HepG2 (cell line): Measurements from ENCODE around the gene RBM12. TPM values are rescaled to one million over a fixed set of nuclear protein-coding genes. Genes with fewer than 3 reads are reported as not detected.
A peak's percentile ranks its signal among the peaks of the same experiment; 100 is the strongest.

Experiments used
- GMEB1 ChIP-seq: sonication (generic); formaldehyde crosslinking; IDR thresholded peaks from 2 replicates; pipeline ENCODE4 v1.5.1; 2020; ENCODE audit warnings: missing genetic modification reagents, mild to moderate bottlenecking, borderline replicate concordance
- IKZF4 ChIP-seq: sonication (generic); formaldehyde crosslinking; IDR thresholded peaks from 2 replicates; pipeline ENCODE4 v1.5.1; 2020; ENCODE audit warnings: borderline replicate concordance, mild to moderate bottlenecking, low read depth, missing genetic modification reagents; ENCODE audit errors: not compliant biosample characterization
- MAFG ChIP-seq: sonication (generic); formaldehyde crosslinking; IDR thresholded peaks from 2 replicates; pipeline ENCODE4 v1.5.1; 2020; ENCODE audit warnings: mild to moderate bottlenecking, missing genetic modification reagents
- NBN ChIP-seq: fragments of 450-650 bp; conservative IDR thresholded peaks from 2 replicates; pipeline ENCODE4 v1.6.1; 2017
- PHF5A ChIP-seq: IDR thresholded peaks from one replicate; pipeline ENCODE4 v1.6.1; 2018; ENCODE audit warnings: low read depth, missing genetic modification reagents; ENCODE audit not compliant: unreplicated experiment
- SCMH1 ChIP-seq: sonication (generic); formaldehyde crosslinking; IDR thresholded peaks from 2 replicates; pipeline ENCODE4 v1.9.0; 2021; ENCODE audit warnings: missing genetic modification reagents, mild to moderate bottlenecking, borderline replicate concordance
- SIN3B ChIP-seq: fragments of 150-350 bp; IDR thresholded peaks from 2 replicates; pipeline ENCODE4 v1.6.1; 2014; ENCODE audit warnings: low read length
- SP4 ChIP-seq: sonication (generic); formaldehyde crosslinking; IDR thresholded peaks from 2 replicates; pipeline ENCODE4 v1.8.1; 2023; ENCODE audit warnings: mild to moderate bottlenecking, missing genetic modification reagents
- THYN1 ChIP-seq: sonication (generic); formaldehyde crosslinking; IDR thresholded peaks from 2 replicates; pipeline ENCODE4 v1.8.1; 2023; ENCODE audit warnings: low read depth, mild to moderate bottlenecking, moderate library complexity, missing genetic modification reagents, borderline replicate concordance
- USF2 ChIP-seq, 2 experiments: sonication (generic) in 1 of 2; formaldehyde crosslinking in 1 of 2; IDR thresholded peaks; 2 replicates each; pipeline versions ENCODE4 v1.5.1 to v1.6.1; 2011 to 2020; ENCODE audit warnings: borderline replicate concordance in 1 of 2, low read depth in 1 of 2, low read length in 1 of 2, mild to moderate bottlenecking in 1 of 2, missing genetic modification reagents in 1 of 2, moderate library complexity in 1 of 2
- ZBTB44 ChIP-seq: sonication (generic); formaldehyde crosslinking; IDR thresholded peaks from 2 replicates; pipeline ENCODE4 v1.4.0; 2020; ENCODE audit warnings: missing genetic modification reagents
- ZFAT ChIP-seq: sonication (generic); formaldehyde crosslinking; conservative IDR thresholded peaks from 2 replicates; pipeline ENCODE4 v1.8.1; 2023; ENCODE audit warnings: missing genetic modification reagents, inconsistent platforms
- ZHX1 ChIP-seq: sonication (generic); formaldehyde crosslinking; IDR thresholded peaks from 2 replicates; pipeline ENCODE4 v1.8.1; 2022; ENCODE audit warnings: low read depth, mild to moderate bottlenecking, missing genetic modification reagents
- ZNF333 ChIP-seq: sonication (generic); formaldehyde crosslinking; IDR thresholded peaks from 2 replicates; pipeline ENCODE4 v1.4.0; 2020; ENCODE audit warnings: mild to moderate bottlenecking, missing genetic modification reagents, borderline replicate concordance
- ZNF572 ChIP-seq: sonication (generic); formaldehyde crosslinking; IDR thresholded peaks from 2 replicates; pipeline ENCODE4 v1.5.1; 2020; ENCODE audit warnings: mild to moderate bottlenecking, missing genetic modification reagents
- ZNF768 ChIP-seq: sonication (generic); formaldehyde crosslinking; IDR thresholded peaks from 2 replicates; pipeline ENCODE4 v1.4.0; 2020; ENCODE audit warnings: missing genetic modification reagents
- ZNF776 ChIP-seq: sonication (generic); formaldehyde crosslinking; IDR thresholded peaks from 2 replicates; pipeline ENCODE4 v1.4.0; 2020; ENCODE audit warnings: mild to moderate bottlenecking, missing genetic modification reagents
- polyA plus RNA-seq, 8 experiments: library from polyadenylated mRNA; depleted of rRNA in 3 of 8; stranded (reverse) in 7 of 8; unstranded in 1 of 8; fragments of >200 nt; fragmentation: Illumina TruSeq in 4 of 8; extraction: Trizol in 4 of 8; gene quantifications; 2 replicates each; pipeline versions ENCODE4 v1.2.1 to v1.2.3, GENCODE V29; 2011 to 2016; ENCODE audit warnings: low read depth in 4 of 8, missing spikeins in 1 of 8, mixed read lengths in 1 of 8; ENCODE audit not compliant: insufficient read depth in 1 of 8
- total RNA-seq, 5 experiments: library from RNA; depleted of rRNA; stranded (reverse); fragments of >200 nt; fragmentation: Illumina TruSeq; extraction: Trizol; gene quantifications; 2 replicates each; pipeline ENCODE4 v1.2.3, GENCODE V29; 2016; ENCODE audit warnings: low read depth in 1 of 5

The RBM12 gene
- total and polyA plus RNA-seq, 2 of the 13 experiments (the other 11 are each of a cell fraction or from before 2014, with no cell fraction given), result 97.9 to 104 TPM

GRCh38 chr20:35600993-35601973, 63.4 kb downstream of the RBM12 start (continued):
- TF ChIP-seq ZNF768 (CRISPR knock-in tag) (peak; percentile 49; the same call in 1 of the 2 replicates), ZBTB44 (CRISPR knock-in tag) (no peak; the same call in 1 of the 2 replicates), ZHX1 (CRISPR knock-in tag) (peak; percentile 64; the same call in 1 of the 2 replicates), SIN3B (no peak), MAFG (CRISPR knock-in tag) (no peak; the same call in 1 of the 2 replicates), GMEB1 (0 out of 2 replicates have a peak, but pooled peaks have one; percentile 39), SP4 (no peak), USF2 (IDR thresholded peaks at IDR 0.05; ENCODE audit: low read depth, low read length) (no peak), USF2 (CRISPR knock-in tag; IDR thresholded peaks at IDR 0.05; ENCODE audit: borderline replicate concordance) (no peak), NBN (no peak), PHF5A (no peak), SCMH1 (CRISPR knock-in tag) (0 out of 2 replicates have a peak, but pooled peaks have one; percentile 55), ZFAT (no peak), ZNF776 (CRISPR knock-in tag) (peak; percentile 94; the same call in 1 of the 2 replicates), IKZF4 (CRISPR knock-in tag) (peak; percentile 82), THYN1 (CRISPR knock-in tag) (no peak), ZNF333 (no peak), ZNF572 (CRISPR knock-in tag) (no peak)
